ENCODE measurements around the gene SEMA5A. TPM values are rescaled to one million over a fixed set of nuclear protein-coding genes. Genes with fewer than 3 reads are reported as not detected.

SEMA5A gene
- polyA plus RNA-seq, 1 donor (not counting 4 experiments of a cell fraction or from before 2014, with no cell fraction given): 0.16 TPM

GRCh38 chr5:9015937-9016270 lies 530.0 kb downstream of the SEMA5A start:
- DNase-seq (ENCODE audit: low read depth, low spot score) (no peak), FAIRE-seq (no peak)
- Histone ChIP-seq H3K9ac (ENCODE audit: control insufficient read depth, extremely low read depth, insufficient read depth, low read length) (no peak overlapping the region), H3K36me3 (ENCODE audit: control insufficient read depth in 2 of 2, extremely low read depth in 1 of 2, insufficient read depth in 2 of 2, low read length in 2 of 2) (no peaks in the 10 kb centered on the region), H3K9me3 (ENCODE audit: control insufficient read depth, low read depth, low read length) (no peaks in the 10 kb centered on the region), H4K20me1 (ENCODE audit: control insufficient read depth, extremely low read depth, insufficient read depth, low read length) (no peaks in the 10 kb centered on the region), H3K79me2 (ENCODE audit: control insufficient read depth, insufficient read depth, low read length) (no peaks in the 10 kb centered on the region), H2AFZ (ENCODE audit: control insufficient read depth, low read length) (no peak overlapping the region), H3K27ac (ENCODE audit: control insufficient read depth, insufficient read depth, low read length) (no peak overlapping the region), H3K4me3 (ENCODE audit: control insufficient read depth in 2 of 3, extremely low read depth in 1 of 3, insufficient read depth in 2 of 3, low read depth in 1 of 3, low read length in 3 of 3) (no peak overlapping the region), H3K9me1 (ENCODE audit: control insufficient read depth, extremely low read depth, insufficient read depth, low read length) (no peaks in the 10 kb centered on the region), H3K4me1 (ENCODE audit: control insufficient read depth, extremely low read depth, insufficient read depth, low read length) (peaks cover 8% of the 10 kb centered on the region), H3K4me2 (ENCODE audit: control insufficient read depth, extremely low read depth, insufficient read depth, low read depth, low read length) (no peak overlapping the region), H3K27me3 (ENCODE audit: control insufficient read depth, extremely low read depth, insufficient read depth, low read length) (no peaks in the 10 kb centered on the region)
- no peak for TF ChIP-seq EZH2 (IDR thresholded peaks at IDR 0.05; ENCODE audit: low read length)
- no peak for TF ChIP-seq CTCF (optimal IDR thresholded peaks at IDR 0.05 in 1 of 3, IDR thresholded peaks at IDR 0.05 in 1 of 3, conservative IDR thresholded peaks at IDR 0.05 in 1 of 3; ENCODE audit: extremely low read depth in 1 of 3, insufficient read depth in 2 of 3, low read length in 3 of 3)
- dilution Hi-C loops (cut with MboI; ENCODE audit: extremely low pct_ligation_motif_present, low sequenced_read_pairs): no loop called here

DNA sequence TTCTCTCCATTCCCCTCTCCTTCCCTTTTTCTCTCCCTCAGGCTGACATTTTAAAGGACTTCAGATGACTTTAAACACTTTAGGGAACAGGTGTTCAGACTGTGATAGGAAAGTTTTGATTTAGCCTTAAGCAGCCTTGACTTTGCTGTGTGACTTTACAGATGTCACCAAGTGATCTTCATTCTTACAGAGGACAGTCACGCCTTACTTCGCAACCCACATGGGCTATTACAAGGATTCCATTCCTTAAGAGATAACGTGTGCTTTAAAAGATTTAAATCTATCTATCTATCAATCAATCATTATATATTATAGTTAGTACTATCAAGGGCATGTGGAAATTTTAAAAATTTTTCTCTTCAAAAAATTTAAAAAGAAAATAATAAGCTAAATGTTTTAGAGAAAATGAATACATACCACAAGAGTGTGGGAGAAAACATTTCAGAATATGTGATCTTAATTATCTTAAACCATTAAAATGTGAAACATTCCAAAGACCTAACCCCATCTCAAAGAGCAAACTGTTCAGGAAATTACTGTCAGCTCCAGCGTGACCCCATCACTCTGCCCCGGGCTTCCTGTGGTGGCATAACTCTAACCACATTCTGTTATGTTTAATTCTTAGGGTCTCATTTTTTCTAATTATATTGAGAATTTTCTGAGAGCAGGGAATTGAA lies 530.5 kb downstream of the SEMA5A start:
- no peak overlapping the region for H3K4me2 ChIP-seq (ENCODE audit: control insufficient read depth, extremely low read depth, insufficient read depth, low read depth, low read length)
- TF ChIP-seq EZH2 (IDR thresholded peaks at IDR 0.05; ENCODE audit: low read length) (no peak), CTCF (optimal IDR thresholded peaks at IDR 0.05 in 1 of 3, IDR thresholded peaks at IDR 0.05 in 1 of 3, conservative IDR thresholded peaks at IDR 0.05 in 1 of 3; ENCODE audit: extremely low read depth in 1 of 3, insufficient read depth in 2 of 3, low read length in 3 of 3) (no peak)
- H3K9me3 ChIP-seq (ENCODE audit: control insufficient read depth, low read depth, low read length): no peaks in the 10 kb centered on the region
- H3K27me3 ChIP-seq (ENCODE audit: control insufficient read depth, extremely low read depth, insufficient read depth, low read length): no peaks in the 10 kb centered on the region
- no peaks in the 10 kb centered on the region for H3K9me1 ChIP-seq (ENCODE audit: control insufficient read depth, extremely low read depth, insufficient read depth, low read length)
- H3K27ac ChIP-seq (ENCODE audit: control insufficient read depth, insufficient read depth, low read length): no peak overlapping the region
- no peak for FAIRE-seq
- dilution Hi-C loops (cut with MboI; ENCODE audit: extremely low pct_ligation_motif_present, low sequenced_read_pairs): no loop called here
- no peaks in the 10 kb centered on the region for H3K79me2 ChIP-seq (ENCODE audit: control insufficient read depth, insufficient read depth, low read length)
- no peaks in the 10 kb centered on the region for H3K36me3 ChIP-seq (ENCODE audit: control insufficient read depth in 2 of 2, extremely low read depth in 1 of 2, insufficient read depth in 2 of 2, low read length in 2 of 2)
- H3K9ac ChIP-seq (ENCODE audit: control insufficient read depth, extremely low read depth, insufficient read depth, low read length): no peak overlapping the region
- H4K20me1 ChIP-seq (ENCODE audit: control insufficient read depth, extremely low read depth, insufficient read depth, low read length): no peaks in the 10 kb centered on the region
- H3K4me1 ChIP-seq (ENCODE audit: control insufficient read depth, extremely low read depth, insufficient read depth, low read length): peaks cover 10% of the 10 kb centered on the region
- DNase-seq (ENCODE audit: low read depth, low spot score): no peak
- no peak overlapping the region for H3K4me3 ChIP-seq (ENCODE audit: control insufficient read depth in 2 of 3, extremely low read depth in 1 of 3, insufficient read depth in 2 of 3, low read depth in 1 of 3, low read length in 3 of 3)
- no peak overlapping the region for H2AFZ ChIP-seq (ENCODE audit: control insufficient read depth, low read length)

Measured in keratinocyte (primary cell).